Transverse colon (tissue), 3 donors: Measurements from ENCODE around the gene CHFR.

Experiments used
- CTCF ChIP-seq, 5 experiments: fragments of 200-600 bp in 3 of 5; fragments of 450-650 bp in 2 of 5; sonication (generic) in 3 of 5; IDR thresholded peaks; 1 replicate in 2 of 5; 2 replicates in 3 of 5; pipeline ENCODE4 v1.5.1; 2016 to 2017; ENCODE audit warnings: antibody characterized with exemption in 5 of 5, inconsistent platforms in 3 of 5, mild to moderate bottlenecking in 2 of 5, moderate library complexity in 1 of 5
- EP300 ChIP-seq: sonication (generic); formaldehyde crosslinking; IDR thresholded peaks from one replicate; pipeline ENCODE4 v1.6.1; 2017; ENCODE audit warnings: antibody characterized with exemption, low read depth
- POLR2A ChIP-seq: fragments of 450-650 bp; IDR thresholded peaks from one replicate; pipeline ENCODE4 v1.6.1; 2016; ENCODE audit warnings: antibody characterized with exemption, mild to moderate bottlenecking, moderate library complexity

GRCh38 chr12:132836795-132837331 is 50.5 kb downstream of the CHFR start:
- TF ChIP-seq CTCF (IDR thresholded peaks at IDR 0.05): no peak
- no peak for TF ChIP-seq EP300
- no peak for TF ChIP-seq POLR2A
